HG02763 (cell line): ENCODE results near the gene MRC2.

Source experiments
- ATAC-seq: cut with Tn5 transposase; IDR thresholded peaks from one replicate; pipeline ENCODE4 v1.9.1; 2021; ENCODE audit warnings: mild to moderate bottlenecking, moderate library complexity; ENCODE audit not compliant: unreplicated experiment

Gene MRC2

GRCh38 chr17:62631086-62631935 lies 3.8 kb downstream of the MRC2 start:
- no peak for ATAC-seq

- ATAC-seq, result no peak
Measured at GRCh38 chr17:62631936-62632924, 4.8 kb downstream of the MRC2 start.

GRCh38 chr17:62637809-62638208 lies 10.3 kb downstream of the MRC2 start:
- ATAC-seq, result no peak

GRCh38 chr17:62641153-62641552 lies 13.7 kb downstream of the MRC2 start:
- no peak for ATAC-seq

GRCh38 chr17:62641951-62642350 lies 14.5 kb downstream of the MRC2 start:
- ATAC-seq, result no peak

GRCh38 chr17:62643496-62643895 lies 16.0 kb downstream of the MRC2 start:
- ATAC-seq, result no peak

- ATAC-seq, result no peak
Measured at GRCh38 chr17:62644487-62645173, 17.2 kb downstream of the MRC2 start.

GRCh38 chr17:62648251-62648955 lies 20.9 kb downstream of the MRC2 start:
- ATAC-seq, result no peak

- ATAC-seq, result no peak
Measured at GRCh38 chr17:62648956-62649294, 21.5 kb downstream of the MRC2 start.

GRCh38 chr17:62649570-62649969 lies 22.1 kb downstream of the MRC2 start:
- no peak for ATAC-seq

GRCh38 chr17:62650587-62650986 lies 23.1 kb downstream of the MRC2 start:
- ATAC-seq, result no peak

- no peak for ATAC-seq
Measured at GRCh38 chr17:62652251-62653001, 25.0 kb downstream of the MRC2 start.

GRCh38 chr17:62653002-62653825 lies 25.7 kb downstream of the MRC2 start:
- peak; percentile 70 for ATAC-seq

- no peak for ATAC-seq
Measured at GRCh38 chr17:62653826-62654761, 26.6 kb downstream of the MRC2 start.

- no peak for ATAC-seq
Measured at GRCh38 chr17:62655656-62656055, 28.2 kb downstream of the MRC2 start.

GRCh38 chr17:62656446-62656845 lies 29.0 kb downstream of the MRC2 start:
- ATAC-seq, result no peak

GRCh38 chr17:62657145-62657665 lies 29.7 kb downstream of the MRC2 start:
- no peak for ATAC-seq

GRCh38 chr17:62657690-62658089 lies 30.2 kb downstream of the MRC2 start:
- no peak for ATAC-seq
